Fibroblast of lung (primary cell): Measurements from ENCODE around the gene BOLA2B.
"Not testable (repeated sequence)": the region's sequence is repeated elsewhere in the genome, so short reads cannot be mapped to it uniquely, and the experiment has no call there.

ENCODE experiments used
- CTCF ChIP-seq, 2 donors: IDR thresholded peaks in 1 of 2; conservative IDR thresholded peaks in 1 of 2; 1 replicate in 1 of 2; 2 replicates in 1 of 2; pipeline ENCODE4 v1.5.1; 2011 to 2012; ENCODE audit warnings: low read length in 2 of 2, control low read depth in 1 of 2, inconsistent platforms in 1 of 2, low read depth in 1 of 2, mild to moderate bottlenecking in 1 of 2
- EZH2 ChIP-seq: IDR thresholded peaks from 2 replicates; pipeline ENCODE4 v1.5.1; 2012; ENCODE audit warnings: low read length, control low read depth, mild to moderate bottlenecking; ENCODE audit errors: missing control alignments

- TF ChIP-seq CTCF (conservative IDR thresholded peaks at IDR 0.05 in 1 of 2, IDR thresholded peaks at IDR 0.05 in 1 of 2; ENCODE audit: low read depth in 1 of 2, low read length in 2 of 2); EZH2: not testable (repeated sequence)
These were observed 24.7 kb downstream of the BOLA2B start for GRCh38 chr16:30168746-30169145.
